GM12801 (cell line): Measurements from ENCODE around the gene CACNA1C.

Source experiments
- CTCF ChIP-seq: IDR thresholded peaks from one replicate; pipeline ENCODE4 v1.5.1; 2011; ENCODE audit warnings: control low read depth; ENCODE audit not compliant: insufficient read length; ENCODE audit errors: extremely low read depth

CACNA1C gene

GRCh38 chr12:2242816-2243215 lies 190.0 kb downstream of the CACNA1C start:
- TF ChIP-seq CTCF = no peak

- TF ChIP-seq CTCF = no peak
Observed at GRCh38 chr12:2243275-2243674, 190.5 kb downstream of the CACNA1C start.

DNA sequence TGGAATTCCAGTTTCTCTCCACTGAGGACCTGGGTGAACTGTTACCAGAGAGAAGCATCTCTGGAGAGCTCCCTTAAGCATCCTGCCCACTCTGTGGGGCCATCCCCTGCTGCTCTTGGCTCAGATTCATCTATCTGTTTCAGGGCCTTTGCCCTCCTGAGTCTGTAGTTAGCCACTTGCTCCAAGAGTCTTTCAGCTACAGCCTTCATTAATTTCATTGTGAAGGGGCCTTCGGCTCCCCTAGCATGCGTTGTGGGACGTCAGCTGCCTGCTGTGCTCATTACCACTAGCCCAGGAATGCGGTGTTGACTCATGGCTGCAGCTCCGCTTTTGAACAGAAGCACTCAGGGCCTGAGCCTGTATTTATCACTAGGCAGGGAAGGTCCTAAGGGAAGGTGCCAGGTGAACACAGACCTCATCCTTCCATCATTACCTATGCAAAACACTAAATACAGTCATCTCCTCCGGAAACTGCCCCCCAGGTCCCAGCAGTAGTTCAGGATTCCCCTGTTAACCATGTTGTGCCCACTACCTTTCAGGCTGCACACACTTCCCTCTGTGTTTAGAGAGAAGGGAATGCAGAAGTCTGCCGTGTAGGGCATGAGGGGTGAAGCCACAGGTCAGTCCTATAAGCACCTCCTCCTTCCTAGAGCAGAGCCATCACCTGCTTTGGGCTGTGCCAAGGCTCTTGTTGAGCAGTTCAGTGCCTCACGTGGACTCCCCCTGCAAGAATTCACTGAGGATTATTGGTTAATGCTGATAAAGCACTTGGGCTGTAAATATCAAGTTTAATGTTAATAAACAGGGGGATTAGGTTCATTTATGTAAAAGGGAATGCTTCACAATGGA lies 191.4 kb downstream of the CACNA1C start:
- TF ChIP-seq CTCF = no peak

GRCh38 chr12:2246358-2246757 lies 193.6 kb downstream of the CACNA1C start:
- no peak for TF ChIP-seq CTCF

DNA sequence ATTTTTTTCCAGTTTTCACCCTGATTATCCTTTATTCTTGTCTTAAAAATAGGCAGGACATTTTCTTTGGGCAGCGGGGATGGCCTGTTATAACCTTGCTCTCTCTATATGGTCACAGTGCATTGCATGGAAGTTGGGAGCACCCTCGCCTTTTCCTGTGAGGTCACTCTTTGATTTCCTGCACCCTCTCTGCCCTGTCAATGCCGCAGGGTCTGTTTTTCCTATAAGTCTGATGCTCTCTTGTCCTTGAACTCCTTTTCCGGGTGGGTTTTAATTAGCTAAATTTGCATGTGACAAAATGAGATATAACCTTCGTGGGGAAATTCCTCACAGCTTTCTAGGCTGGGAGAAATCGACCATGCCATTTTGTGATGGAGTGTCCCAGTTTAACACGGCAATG lies 194.3 kb downstream of the CACNA1C start:
- no peak for TF ChIP-seq CTCF

GRCh38 chr12:2247596-2247995 lies 194.8 kb downstream of the CACNA1C start:
- TF ChIP-seq CTCF = no peak

GRCh38 chr12:2248087-2248900 lies 195.5 kb downstream of the CACNA1C start:
- no peak for TF ChIP-seq CTCF
